Measurements from ENCODE around the gene PTBP3.

- TF ChIP-seq CTCF (IDR thresholded peaks at IDR 0.05): no peak
- no peak for TF ChIP-seq POLR2A (IDR thresholded peaks at IDR 0.05)
- TF ChIP-seq EP300 (IDR thresholded peaks at IDR 0.05): no peak
Measured at GRCh38 chr9:112239708-112240107, 93.7 kb downstream of the PTBP3 start.

All from ovary (tissue), 3 donors.